H1 (cell line): Measurements from ENCODE around the gene ADRB1. TPM values are rescaled to one million over a fixed set of nuclear protein-coding genes. Genes with fewer than 3 reads are reported as not detected.

ENCODE experiments used
- ASH2L ChIP-seq: fragments of 200-600, 300-600 bp; sonication (generic); IDR thresholded peaks from one replicate; pipeline ENCODE4 v1.7.1; 2017; ENCODE audit warnings: low read length
- BRCA1 ChIP-seq: IDR thresholded peaks from 2 replicates; pipeline ENCODE4 v1.6.1; 2012; ENCODE audit warnings: low read depth, low read length, improper control_type of control experiment
- CHD1 ChIP-seq: IDR thresholded peaks from 2 replicates; pipeline ENCODE4 v1.6.1; 2012; ENCODE audit warnings: low read depth, low read length, improper control_type of control experiment
- CHD7 ChIP-seq: fragments of 300-600 bp; sonication (generic); IDR thresholded peaks from 2 replicates; pipeline ENCODE4 v1.7.1; 2012; ENCODE audit warnings: low read length, moderate library complexity, mild to moderate bottlenecking, inconsistent platforms; ENCODE audit not compliant: insufficient replicate concordance
- GABPA ChIP-seq: IDR thresholded peaks from 2 replicates; pipeline ENCODE4 v1.6.1; 2011; ENCODE audit warnings: mild to moderate bottlenecking, low read length, moderate library complexity, borderline replicate concordance; ENCODE audit not compliant: insufficient read depth
- PHF8 ChIP-seq: fragments of 200-600 bp; sonication (generic); conservative IDR thresholded peaks from 2 replicates; pipeline ENCODE4 v1.7.1; 2012; ENCODE audit warnings: low read depth, mild to moderate bottlenecking, inconsistent platforms, low read length, moderate library complexity
- SP1 ChIP-seq: IDR thresholded peaks from 2 replicates; pipeline ENCODE4 v1.6.1; 2011; ENCODE audit warnings: low read depth, low read length
- TAF7 ChIP-seq: optimal IDR thresholded peaks from 2 replicates; pipeline ENCODE3; 2011; ENCODE audit warnings: low read depth, mild to moderate bottlenecking, inconsistent platforms, low read length, moderate library complexity, borderline replicate concordance
- TBP ChIP-seq: IDR thresholded peaks from 2 replicates; pipeline ENCODE4 v1.6.1; 2011; ENCODE audit warnings: low read depth, low read length, improper control_type of control experiment
- polyA plus RNA-seq, 7 experiments: library from polyadenylated mRNA; depleted of rRNA in 3 of 7; stranded (reverse) in 5 of 7; unstranded in 2 of 7; fragments of >200 nt in 5 of 7; fragments of 200-250 nt in 2 of 7; gene quantifications; 1 replicate in 5 of 7; 2 replicates in 1 of 7; 4 replicates in 1 of 7; pipeline versions ENCODE4 v1.2.1 to v1.2.3, GENCODE V29; 2011 to 2013; ENCODE audit warnings: missing spikeins in 2 of 7, mixed read lengths in 2 of 7
- total RNA-seq: library from RNA; stranded (reverse); fragmentation: NEBNext Ultra II Directional; extraction: Animal tissue kit (Norgen Biotek cat#: 25700); gene quantifications from 2 replicates; pipeline ENCODE4 v1.2.1, GENCODE V29; 2021

Gene ADRB1
- total and polyA plus RNA-seq, 2 of the 8 experiments (the other 6 are each of a cell fraction or from before 2014, with no cell fraction given): 0.14 to 0.48 TPM

GRCh38 chr10:114077347-114077746 is 33.7 kb downstream of the ADRB1 start (continued):
- no peak for TF ChIP-seq PHF8
- no peak for TF ChIP-seq SP1
- no peak for TF ChIP-seq BRCA1
- TF ChIP-seq CHD7: no peak
- no peak for TF ChIP-seq ASH2L
- TF ChIP-seq GABPA: no peak
- TF ChIP-seq TBP: no peak
- TF ChIP-seq CHD1: no peak
- TF ChIP-seq TAF7: no peak
- TF ChIP-seq, all 59 proteins: peak for 0
